Stimulated activated CD8-positive, alpha-beta memory T cell treated with anti-CD3 and anti-CD28 coated beads, Interleukin-7, amount 100 ng/mL, for 1 hour (primary cell): Measurements from ENCODE around the gene SPATA12.
"Not testable (repeated sequence)": the region's sequence is repeated elsewhere in the genome, so short reads cannot be mapped to it uniquely, and the experiment has no call there.

Experiments
- DNase-seq, 2 donors: peaks; one replicate each; pipeline ENCODE4 v3.0.0-alpha.2; 2020; ENCODE audit warnings: low read depth in 2 of 2

Gene SPATA12

GRCh38 chr3:57082481-57082880 is 22.0 kb downstream of the SPATA12 start:
- DNase-seq: no peak

- DNase-seq: not testable (repeated sequence)
Observed at GRCh38 chr3:57083266-57083995, 23.0 kb downstream of the SPATA12 start.

GRCh38 chr3:57085211-57085610 is 24.7 kb downstream of the SPATA12 start:
- no peak for DNase-seq

- no peak for DNase-seq
Observed at GRCh38 chr3:57086201-57086600, 25.7 kb downstream of the SPATA12 start.

- DNase-seq: no peak
Observed at GRCh38 chr3:57087361-57088092, 27.1 kb downstream of the SPATA12 start.

GRCh38 chr3:57088503-57088902 is 28.0 kb downstream of the SPATA12 start:
- DNase-seq: no peak

GRCh38 chr3:57089043-57089442 is 28.6 kb downstream of the SPATA12 start:
- DNase-seq: no peak

GRCh38 chr3:57091521-57092273 is 31.2 kb downstream of the SPATA12 start:
- DNase-seq: no peak

GRCh38 chr3:57093489-57093888 is 33.0 kb downstream of the SPATA12 start:
- DNase-seq: no peak

- no peak for DNase-seq
Observed at GRCh38 chr3:57093971-57094535, 33.6 kb downstream of the SPATA12 start.

GRCh38 chr3:57094575-57094974 is 34.1 kb downstream of the SPATA12 start:
- DNase-seq: no peak

- DNase-seq: no peak
Observed at GRCh38 chr3:57095363-57095762, 34.9 kb downstream of the SPATA12 start.

GRCh38 chr3:57097536-57097935 is 37.1 kb downstream of the SPATA12 start:
- DNase-seq: no peak

GRCh38 chr3:57098418-57099310 is 38.2 kb downstream of the SPATA12 start:
- DNase-seq: no peak

- peak; percentile 25 to 27 for DNase-seq
Observed at GRCh38 chr3:57100046-57100695, 39.7 kb downstream of the SPATA12 start.

GRCh38 chr3:57105585-57105984 is 45.1 kb downstream of the SPATA12 start:
- DNase-seq: no peak

GRCh38 chr3:57108684-57109083 is 48.2 kb downstream of the SPATA12 start:
- DNase-seq: no peak

GRCh38 chr3:57109437-57110199 is 49.2 kb downstream of the SPATA12 start:
- no peak for DNase-seq

GRCh38 chr3:57110214-57110613 is 49.8 kb downstream of the SPATA12 start:
- no peak for DNase-seq

- no peak for DNase-seq
Observed at GRCh38 chr3:57110798-57111197, 50.3 kb downstream of the SPATA12 start.
